Left ventricle myocardium inferior (tissue), 1 donor: ENCODE results near the gene GTF3C1. TPM values are rescaled to one million over a fixed set of nuclear protein-coding genes. Genes with fewer than 3 reads are reported as not detected.

ENCODE experiments used
- DNase-seq: peaks from one replicate; pipeline ENCODE4 v3.0.0-alpha.2; 2020
- H3K27ac ChIP-seq: fragments of 200-600 bp; replicated peaks from 2 replicates; pipeline ENCODE4 v1.8.0; 2021
- H3K27me3 ChIP-seq: fragments of 200-600 bp; 2 replicates; pipeline ENCODE4 v1.8.0; 2021; ENCODE audit warnings: low read depth
- H3K36me3 ChIP-seq: fragments of 200-600 bp; 2 replicates; pipeline ENCODE4 v1.8.0; 2021
- H3K4me1 ChIP-seq: fragments of 200-600 bp; 2 replicates; pipeline ENCODE4 v1.8.0; 2021
- H3K4me3 ChIP-seq: fragments of 200-600 bp; 2 replicates; pipeline ENCODE4 v1.8.0; 2021; ENCODE audit warnings: mild to moderate bottlenecking, moderate library complexity
- H3K9me3 ChIP-seq: fragments of 200-600 bp; replicated peaks from 2 replicates; pipeline ENCODE4 v1.8.0; 2021
- intact Hi-C: fragments of 100-400 bp; cut with micrococcal nuclease; formaldehyde crosslinking; loops from one replicate; pipeline ENCODE4 v1.11.0; 2022
- total RNA-seq: library from RNA; stranded (reverse); fragmentation: NEBNext Ultra II Directional; extraction: Animal tissue kit (Norgen Biotek cat#: 25700); gene quantifications from one replicate; pipeline ENCODE4 v1.2.1, GENCODE V29; 2021
- TF ChIP-seq, protein P1 (sequence below): fragments of 200-600 bp; IDR thresholded peaks from 2 replicates; pipeline ENCODE4 v1.8.0; 2021; ENCODE audit warnings: antibody characterized with exemption, mild to moderate bottlenecking, borderline replicate concordance
- donor health status: DM: no; HTN: yes; CAD: no; lungs with severe emphysema.

Gene GTF3C1
- total RNA-seq, 1 donor from 2014 or later: 46.9 TPM

DNA sequence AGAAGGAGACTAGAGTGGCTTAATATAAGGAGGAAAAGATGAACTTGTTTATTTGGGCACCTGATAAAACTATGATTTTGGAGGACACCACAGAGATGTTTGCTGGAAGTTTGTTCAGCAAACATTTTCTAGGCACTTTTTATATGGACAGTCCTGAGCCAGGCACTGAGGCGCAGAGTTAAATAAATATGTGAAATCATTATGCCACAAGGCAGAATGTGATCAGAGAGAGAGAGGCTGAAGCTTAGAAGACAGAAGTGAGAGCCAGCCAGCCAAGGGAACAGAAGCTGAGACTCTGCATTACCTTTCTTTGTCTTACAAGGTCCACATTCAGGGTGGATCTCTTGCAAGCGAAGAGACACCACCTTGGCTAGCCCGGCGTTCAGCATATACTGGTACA lies 21.4 kb downstream of the GTF3C1 start:
- no peaks in the 10 kb centered on the region for H3K27me3 ChIP-seq
- intact Hi-C loops: no loop called here
- H3K36me3 ChIP-seq: peaks cover 99% of the 10 kb centered on the region
- peaks cover 10% of the 10 kb centered on the region for H3K9me3 ChIP-seq
- H3K27ac ChIP-seq: peak overlapping the region; percentile 95
- H3K4me3 ChIP-seq: no peak overlapping the region
- H3K4me1 ChIP-seq: peaks cover 79% of the 10 kb centered on the region
- TF ChIP-seq, protein P1, sequence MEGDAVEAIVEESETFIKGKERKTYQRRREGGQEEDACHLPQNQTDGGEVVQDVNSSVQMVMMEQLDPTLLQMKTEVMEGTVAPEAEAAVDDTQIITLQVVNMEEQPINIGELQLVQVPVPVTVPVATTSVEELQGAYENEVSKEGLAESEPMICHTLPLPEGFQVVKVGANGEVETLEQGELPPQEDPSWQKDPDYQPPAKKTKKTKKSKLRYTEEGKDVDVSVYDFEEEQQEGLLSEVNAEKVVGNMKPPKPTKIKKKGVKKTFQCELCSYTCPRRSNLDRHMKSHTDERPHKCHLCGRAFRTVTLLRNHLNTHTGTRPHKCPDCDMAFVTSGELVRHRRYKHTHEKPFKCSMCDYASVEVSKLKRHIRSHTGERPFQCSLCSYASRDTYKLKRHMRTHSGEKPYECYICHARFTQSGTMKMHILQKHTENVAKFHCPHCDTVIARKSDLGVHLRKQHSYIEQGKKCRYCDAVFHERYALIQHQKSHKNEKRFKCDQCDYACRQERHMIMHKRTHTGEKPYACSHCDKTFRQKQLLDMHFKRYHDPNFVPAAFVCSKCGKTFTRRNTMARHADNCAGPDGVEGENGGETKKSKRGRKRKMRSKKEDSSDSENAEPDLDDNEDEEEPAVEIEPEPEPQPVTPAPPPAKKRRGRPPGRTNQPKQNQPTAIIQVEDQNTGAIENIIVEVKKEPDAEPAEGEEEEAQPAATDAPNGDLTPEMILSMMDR: no peak
- DNase-seq: no peak

DNA sequence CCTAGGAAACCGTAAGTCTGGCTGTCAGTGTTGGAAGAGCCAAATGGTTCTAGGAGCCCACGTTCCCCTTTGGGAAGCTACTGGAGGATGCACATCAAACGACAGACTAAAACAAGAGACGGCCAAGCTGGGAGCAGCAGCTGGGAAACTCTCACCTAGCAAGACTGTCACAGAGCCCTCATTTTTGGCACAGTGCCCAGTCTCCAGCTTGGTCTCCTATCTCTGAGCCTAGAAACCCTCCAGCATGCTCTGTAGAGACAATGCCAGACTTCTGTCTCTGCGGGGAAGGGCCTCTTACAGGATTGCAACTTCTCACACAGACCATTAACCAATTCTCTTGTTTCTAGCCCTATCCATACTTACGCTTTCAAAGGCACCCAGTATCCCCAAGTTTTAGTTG lies 23.5 kb downstream of the GTF3C1 start:
- TF ChIP-seq, protein P1: no peak
- Histone ChIP-seq H3K9me3 (peaks cover 10% of the 10 kb centered on the region), H3K4me3 (no peak overlapping the region), H3K27me3 (no peaks in the 10 kb centered on the region), H3K27ac (peak overlapping the region; percentile 95), H3K36me3 (peaks cover 79% of the 10 kb centered on the region), H3K4me1 (peaks cover 85% of the 10 kb centered on the region)
- intact Hi-C loops: no loop called here
- DNase-seq: peak; percentile 75

DNA sequence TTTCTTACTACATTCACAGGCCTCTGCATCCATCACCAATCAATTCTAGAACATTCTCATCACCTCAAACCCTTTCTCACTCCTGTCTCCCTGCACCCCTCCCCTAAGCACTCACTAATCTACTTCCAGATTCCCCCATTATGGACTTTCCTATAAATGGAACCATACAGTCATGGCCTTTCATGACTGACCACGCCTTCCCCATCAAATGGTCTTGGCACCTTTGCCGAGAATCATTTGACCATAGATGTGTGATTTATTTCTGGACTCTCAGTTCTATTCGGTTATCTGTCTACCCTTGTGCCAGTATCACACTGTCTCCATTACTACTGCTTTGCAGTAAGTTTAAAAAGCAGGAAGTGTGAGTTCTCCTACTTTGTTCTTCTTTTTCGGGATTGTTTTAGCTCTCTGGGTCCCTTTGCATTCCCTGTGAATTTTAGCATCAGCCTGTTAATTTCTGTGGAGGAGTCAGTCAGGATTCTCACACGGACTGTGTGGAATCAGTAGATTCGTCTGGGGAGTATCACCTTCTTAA lies 27.5 kb downstream of the GTF3C1 start:
- Histone ChIP-seq H3K36me3 (peaks cover 62% of the 10 kb centered on the region), H3K27ac (peak overlapping the region; percentile 95), H3K9me3 (peaks cover 10% of the 10 kb centered on the region), H3K4me3 (peak overlapping the region; percentile 27), H3K4me1 (peaks cover 81% of the 10 kb centered on the region), H3K27me3 (no peaks in the 10 kb centered on the region)
- TF ChIP-seq, protein P1: no peak
- no peak for DNase-seq
- intact Hi-C loops: no loop called here

DNA sequence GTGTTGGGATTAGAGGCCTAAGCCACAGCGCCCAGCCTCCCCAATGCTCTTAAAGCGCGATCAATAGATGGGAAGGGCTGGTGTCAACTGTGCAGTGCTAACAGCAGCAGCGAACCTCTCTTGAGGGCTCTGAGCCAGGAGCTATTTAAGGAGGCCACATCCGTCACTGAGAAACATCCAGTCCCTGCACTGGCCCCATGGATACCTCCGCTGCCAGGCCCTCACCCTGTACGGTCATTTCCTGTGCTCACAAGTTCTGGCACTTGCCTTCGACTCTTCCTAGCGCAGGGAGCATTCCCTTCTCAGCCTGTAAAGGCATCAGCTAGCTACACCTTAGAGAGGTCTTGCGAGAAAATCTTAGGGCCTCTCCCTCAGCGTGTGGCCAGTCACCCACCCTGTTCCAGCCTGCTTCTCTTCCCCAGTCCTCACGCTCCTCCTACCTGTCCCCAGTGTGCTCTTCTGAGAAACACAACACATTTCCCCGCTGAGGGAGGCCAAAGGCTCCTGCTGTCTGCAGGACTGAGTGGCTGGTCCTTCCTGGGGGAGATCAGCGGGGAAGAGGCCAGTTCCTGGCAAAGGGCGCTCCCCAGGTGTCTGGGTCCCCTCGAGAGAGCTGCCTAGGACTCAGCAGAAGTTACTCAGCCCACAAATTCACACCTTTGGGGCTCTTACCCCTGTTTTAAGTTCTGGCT lies 28.6 kb downstream of the GTF3C1 start:
- Histone ChIP-seq H3K27ac (peak overlapping the region; percentile 95), H3K4me1 (peaks cover 81% of the 10 kb centered on the region), H3K4me3 (peak overlapping the region; percentile 20), H3K27me3 (no peaks in the 10 kb centered on the region), H3K9me3 (peaks cover 10% of the 10 kb centered on the region), H3K36me3 (peaks cover 50% of the 10 kb centered on the region)
- TF ChIP-seq, protein P1: no peak
- intact Hi-C loops: no loop called here
- peak; percentile 82 for DNase-seq

DNA sequence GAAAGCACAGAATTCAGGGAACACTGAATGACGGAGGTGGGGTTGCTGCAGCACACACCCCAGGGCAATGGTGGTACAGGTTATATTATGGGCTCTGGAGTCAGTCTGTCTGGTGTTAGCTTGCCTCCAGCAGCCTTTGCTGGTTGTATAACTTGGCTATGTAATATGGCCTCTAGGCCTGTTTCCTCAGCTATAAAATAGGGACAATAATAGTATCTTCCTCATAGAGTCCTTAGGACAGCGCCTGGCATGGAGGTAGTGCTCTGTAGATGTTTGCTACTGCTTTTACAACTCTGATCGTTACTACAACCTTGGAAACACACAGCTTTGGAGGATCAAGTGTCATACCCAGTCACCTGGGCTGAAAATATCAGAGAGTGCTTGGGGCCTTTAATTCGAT lies 31.5 kb downstream of the GTF3C1 start:
- peaks cover 81% of the 10 kb centered on the region for H3K4me1 ChIP-seq
- H3K36me3 ChIP-seq: peaks cover 35% of the 10 kb centered on the region

More for the DNA sequence above, 31.5 kb downstream of the GTF3C1 start:
- TF ChIP-seq, protein P1: no peak
- Histone ChIP-seq H3K9me3 (no peaks in the 10 kb centered on the region), H3K27ac (peak overlapping the region; percentile 95), H3K27me3 (no peaks in the 10 kb centered on the region), H3K4me3 (no peak overlapping the region)
- no peak for DNase-seq
- intact Hi-C loops: no loop called here
